Measurements from ENCODE around the gene DIS3L2.

DNA sequence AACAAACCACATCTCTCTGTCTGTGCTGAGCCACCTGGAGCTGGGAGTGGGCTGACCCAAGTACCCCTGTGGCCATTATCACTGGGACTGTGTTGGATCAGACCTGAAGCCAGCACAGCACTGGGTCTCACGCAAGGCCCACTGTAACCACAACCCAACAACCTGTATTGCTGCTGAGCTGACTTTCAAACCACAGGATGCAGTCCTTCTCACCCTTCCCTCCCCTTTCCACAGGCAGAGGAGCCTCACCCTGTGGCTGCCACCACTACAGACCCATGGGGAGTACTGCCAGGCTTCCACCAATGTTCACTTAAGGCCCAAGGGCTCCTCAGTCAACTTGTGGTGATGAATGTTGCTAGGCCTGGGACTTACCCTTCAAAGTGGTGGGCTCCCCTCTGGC lies 135.7 kb downstream of the DIS3L2 start:
- TF ChIP-seq, protein P1, sequence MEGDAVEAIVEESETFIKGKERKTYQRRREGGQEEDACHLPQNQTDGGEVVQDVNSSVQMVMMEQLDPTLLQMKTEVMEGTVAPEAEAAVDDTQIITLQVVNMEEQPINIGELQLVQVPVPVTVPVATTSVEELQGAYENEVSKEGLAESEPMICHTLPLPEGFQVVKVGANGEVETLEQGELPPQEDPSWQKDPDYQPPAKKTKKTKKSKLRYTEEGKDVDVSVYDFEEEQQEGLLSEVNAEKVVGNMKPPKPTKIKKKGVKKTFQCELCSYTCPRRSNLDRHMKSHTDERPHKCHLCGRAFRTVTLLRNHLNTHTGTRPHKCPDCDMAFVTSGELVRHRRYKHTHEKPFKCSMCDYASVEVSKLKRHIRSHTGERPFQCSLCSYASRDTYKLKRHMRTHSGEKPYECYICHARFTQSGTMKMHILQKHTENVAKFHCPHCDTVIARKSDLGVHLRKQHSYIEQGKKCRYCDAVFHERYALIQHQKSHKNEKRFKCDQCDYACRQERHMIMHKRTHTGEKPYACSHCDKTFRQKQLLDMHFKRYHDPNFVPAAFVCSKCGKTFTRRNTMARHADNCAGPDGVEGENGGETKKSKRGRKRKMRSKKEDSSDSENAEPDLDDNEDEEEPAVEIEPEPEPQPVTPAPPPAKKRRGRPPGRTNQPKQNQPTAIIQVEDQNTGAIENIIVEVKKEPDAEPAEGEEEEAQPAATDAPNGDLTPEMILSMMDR (conservative IDR thresholded peaks at IDR 0.05; ENCODE audit: low read depth, low read length): no peak
- TF ChIP-seq POLR2A (IDR thresholded peaks at IDR 0.05; ENCODE audit: low read depth, low read length) (no peak), CEBPB (IDR thresholded peaks at IDR 0.05; ENCODE audit: low read depth, low read length) (no peak), MXI1 (IDR thresholded peaks at IDR 0.05; ENCODE audit: borderline replicate concordance, low read depth, low read length) (no peak), RFX5 (IDR thresholded peaks at IDR 0.05; ENCODE audit: low read depth, low read length) (no peak), RCOR1 (IDR thresholded peaks at IDR 0.05; ENCODE audit: insufficient replicate concordance, low read length) (no peak), SMC3 (IDR thresholded peaks at IDR 0.05; ENCODE audit: low read depth, low read length) (no peak), MAFK (IDR thresholded peaks at IDR 0.05; ENCODE audit: low read depth, low read length) (no peak), BHLHE40 (IDR thresholded peaks at IDR 0.05; ENCODE audit: low read depth, low read length) (no peak), RAD21 (IDR thresholded peaks at IDR 0.05; ENCODE audit: low read length) (no peak)
- TF ChIP-seq, protein P2, sequence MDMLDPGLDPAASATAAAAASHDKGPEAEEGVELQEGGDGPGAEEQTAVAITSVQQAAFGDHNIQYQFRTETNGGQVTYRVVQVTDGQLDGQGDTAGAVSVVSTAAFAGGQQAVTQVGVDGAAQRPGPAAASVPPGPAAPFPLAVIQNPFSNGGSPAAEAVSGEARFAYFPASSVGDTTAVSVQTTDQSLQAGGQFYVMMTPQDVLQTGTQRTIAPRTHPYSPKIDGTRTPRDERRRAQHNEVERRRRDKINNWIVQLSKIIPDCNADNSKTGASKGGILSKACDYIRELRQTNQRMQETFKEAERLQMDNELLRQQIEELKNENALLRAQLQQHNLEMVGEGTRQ (IDR thresholded peaks at IDR 0.05; ENCODE audit: low read depth, low read length): no peak
- TF ChIP-seq, protein P3, sequence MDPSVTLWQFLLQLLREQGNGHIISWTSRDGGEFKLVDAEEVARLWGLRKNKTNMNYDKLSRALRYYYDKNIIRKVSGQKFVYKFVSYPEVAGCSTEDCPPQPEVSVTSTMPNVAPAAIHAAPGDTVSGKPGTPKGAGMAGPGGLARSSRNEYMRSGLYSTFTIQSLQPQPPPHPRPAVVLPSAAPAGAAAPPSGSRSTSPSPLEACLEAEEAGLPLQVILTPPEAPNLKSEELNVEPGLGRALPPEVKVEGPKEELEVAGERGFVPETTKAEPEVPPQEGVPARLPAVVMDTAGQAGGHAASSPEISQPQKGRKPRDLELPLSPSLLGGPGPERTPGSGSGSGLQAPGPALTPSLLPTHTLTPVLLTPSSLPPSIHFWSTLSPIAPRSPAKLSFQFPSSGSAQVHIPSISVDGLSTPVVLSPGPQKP (IDR thresholded peaks at IDR 0.05; ENCODE audit: borderline replicate concordance, low read depth, low read length): no peak
